HL-60/S4 treated with phorbol 12-myristate 13-acetate at 8.2 ng/mL for 4 days and 3 days (cell line): ENCODE results near the gene USB1.

Experiments
- in situ Hi-C: fragments of 300-500 bp; cut with MboI; formaldehyde crosslinking; loops from 2 replicates; pipeline ENCODE4 v1.15.0; 2022; ENCODE audit warnings: low sequenced_read_pairs

The USB1 gene

DNA sequence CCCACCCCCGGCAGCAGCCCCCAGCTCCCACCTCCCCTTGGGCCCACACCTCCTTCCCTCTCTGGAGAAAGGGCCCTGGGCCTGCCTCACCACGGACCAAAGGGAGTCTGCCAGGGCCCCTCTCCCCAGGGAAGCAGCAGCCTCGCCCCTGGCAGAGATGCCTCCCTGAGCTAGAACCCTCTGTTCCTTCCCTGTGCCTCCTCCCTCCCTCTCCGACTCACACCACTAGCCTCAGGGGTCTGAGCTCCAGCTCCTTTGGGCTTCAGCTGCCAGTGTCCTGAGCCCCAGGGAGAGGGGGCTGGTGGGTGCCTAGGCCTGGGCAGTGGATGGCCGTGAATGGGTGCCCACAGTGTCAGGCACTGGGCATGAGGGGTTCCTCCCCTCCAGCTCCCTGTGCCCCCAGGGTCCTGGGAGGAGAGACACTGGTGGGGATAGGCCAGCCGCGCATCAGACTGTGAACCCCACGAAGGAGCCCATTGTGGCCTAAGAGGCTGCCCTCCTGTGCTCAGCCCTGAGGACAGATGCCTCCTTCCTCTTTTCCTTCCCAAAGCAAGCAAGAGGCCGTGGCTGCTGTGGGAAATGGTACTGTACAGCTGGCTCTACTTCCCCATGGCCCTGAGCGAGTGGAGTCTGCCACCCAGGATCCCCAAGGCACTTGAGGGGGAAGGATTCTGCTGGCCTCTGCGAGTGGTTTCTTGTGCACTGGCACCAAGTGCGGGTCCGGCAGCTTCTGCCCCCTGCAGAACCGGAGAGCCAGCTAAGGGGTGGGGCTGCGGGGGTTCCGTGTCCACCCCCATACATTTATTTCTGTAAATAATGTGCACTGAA is 45.1 kb downstream of the USB1 start:
- in situ Hi-C loops: no loop called here

DNA sequence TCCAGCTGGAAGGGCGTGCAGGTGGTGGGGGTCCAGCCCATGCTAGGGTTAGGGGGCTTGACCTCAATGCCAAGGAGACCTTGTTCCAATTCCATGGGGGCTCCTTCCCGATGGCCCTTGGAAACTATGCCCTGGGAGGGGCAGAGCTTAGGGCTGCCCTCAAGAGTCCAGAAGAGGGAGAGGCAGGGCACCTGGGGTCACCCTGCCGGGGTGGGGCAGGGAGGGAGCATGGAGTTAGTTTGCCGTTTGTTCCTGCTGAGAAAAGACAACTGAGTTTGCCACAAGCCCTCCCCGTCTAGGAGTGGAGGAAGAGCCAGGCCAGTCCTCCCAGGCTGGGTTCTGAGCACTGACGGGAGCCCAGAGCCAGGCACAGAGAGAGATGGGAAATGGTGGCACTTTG is 45.7 kb downstream of the USB1 start:
- in situ Hi-C loops: no loop called here

DNA sequence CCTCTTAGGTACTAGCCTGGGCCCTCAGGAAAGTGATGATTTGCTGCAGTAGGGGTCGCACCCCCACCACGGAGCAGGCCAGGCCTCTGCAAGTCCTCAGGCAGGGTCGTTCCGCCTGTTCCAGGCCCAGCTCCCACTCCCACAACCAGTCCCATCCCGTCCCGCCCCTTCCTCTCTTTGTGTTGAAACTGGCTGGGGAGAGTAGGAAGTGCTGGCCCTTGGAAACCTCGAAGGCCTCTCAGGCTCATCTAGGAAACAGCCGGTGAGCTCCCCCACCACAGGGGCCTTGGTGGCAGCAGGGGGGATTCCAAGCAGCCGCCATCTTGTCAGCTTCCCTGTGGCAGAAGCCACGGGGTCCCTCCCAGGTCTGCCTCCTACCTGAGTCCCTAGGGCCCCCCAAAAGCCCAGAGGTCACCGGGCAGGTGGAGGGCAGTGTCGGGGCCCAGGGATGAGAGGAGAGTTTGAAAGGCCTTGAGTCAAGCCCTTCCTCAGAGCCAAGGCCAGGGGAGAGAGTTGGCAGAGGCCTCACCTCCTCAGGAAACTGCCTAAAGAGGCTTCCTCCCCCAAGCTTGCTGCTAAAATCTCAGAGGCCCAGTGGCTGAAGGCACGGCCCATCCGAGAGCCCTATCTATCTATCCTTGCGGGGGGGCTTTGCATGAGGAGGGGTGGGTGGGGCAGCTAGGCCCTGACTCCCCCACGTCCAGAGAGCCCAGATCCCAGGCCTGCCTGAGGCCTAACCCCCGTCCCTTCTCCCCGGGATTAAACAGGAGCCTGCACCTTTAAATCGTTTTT is 46.5 kb downstream of the USB1 start:
- in situ Hi-C loops: no loop called here

DNA sequence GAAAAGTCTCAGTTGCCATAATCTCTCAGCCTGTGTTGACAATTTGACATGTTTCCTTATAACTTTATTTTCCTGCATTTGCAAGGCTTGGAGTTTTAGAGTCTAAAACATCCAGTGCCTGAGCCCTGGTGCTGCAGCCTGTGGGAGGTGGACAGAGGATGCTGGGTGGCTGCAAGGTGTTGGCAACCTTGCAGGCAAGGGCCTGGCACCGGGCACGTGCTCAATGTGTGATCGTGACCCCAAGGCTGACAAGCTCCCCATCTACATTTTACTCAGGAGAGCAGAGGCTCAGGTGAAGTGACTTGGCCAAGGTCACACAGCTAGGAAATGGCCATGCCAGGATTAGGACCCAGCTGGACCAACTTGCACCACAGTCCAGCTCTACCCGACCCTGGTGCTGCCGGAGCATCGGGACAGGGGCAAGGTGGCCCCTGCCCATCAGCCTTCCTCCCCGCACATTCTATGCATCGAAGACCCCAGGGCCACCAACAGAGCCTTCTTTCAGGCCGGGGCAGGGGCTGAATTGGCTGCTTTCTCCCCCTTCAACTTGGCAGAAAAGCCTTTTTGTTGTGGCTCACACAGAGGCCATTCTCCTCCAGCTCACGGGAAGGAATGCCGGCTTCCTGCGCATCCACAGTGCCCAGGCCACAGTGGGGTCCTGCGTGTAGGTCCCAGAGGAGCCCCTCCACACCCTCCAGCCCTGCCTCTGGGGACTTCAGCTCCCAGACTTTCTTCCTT is 47.5 kb downstream of the USB1 start:
- in situ Hi-C loops: no loop called here

DNA sequence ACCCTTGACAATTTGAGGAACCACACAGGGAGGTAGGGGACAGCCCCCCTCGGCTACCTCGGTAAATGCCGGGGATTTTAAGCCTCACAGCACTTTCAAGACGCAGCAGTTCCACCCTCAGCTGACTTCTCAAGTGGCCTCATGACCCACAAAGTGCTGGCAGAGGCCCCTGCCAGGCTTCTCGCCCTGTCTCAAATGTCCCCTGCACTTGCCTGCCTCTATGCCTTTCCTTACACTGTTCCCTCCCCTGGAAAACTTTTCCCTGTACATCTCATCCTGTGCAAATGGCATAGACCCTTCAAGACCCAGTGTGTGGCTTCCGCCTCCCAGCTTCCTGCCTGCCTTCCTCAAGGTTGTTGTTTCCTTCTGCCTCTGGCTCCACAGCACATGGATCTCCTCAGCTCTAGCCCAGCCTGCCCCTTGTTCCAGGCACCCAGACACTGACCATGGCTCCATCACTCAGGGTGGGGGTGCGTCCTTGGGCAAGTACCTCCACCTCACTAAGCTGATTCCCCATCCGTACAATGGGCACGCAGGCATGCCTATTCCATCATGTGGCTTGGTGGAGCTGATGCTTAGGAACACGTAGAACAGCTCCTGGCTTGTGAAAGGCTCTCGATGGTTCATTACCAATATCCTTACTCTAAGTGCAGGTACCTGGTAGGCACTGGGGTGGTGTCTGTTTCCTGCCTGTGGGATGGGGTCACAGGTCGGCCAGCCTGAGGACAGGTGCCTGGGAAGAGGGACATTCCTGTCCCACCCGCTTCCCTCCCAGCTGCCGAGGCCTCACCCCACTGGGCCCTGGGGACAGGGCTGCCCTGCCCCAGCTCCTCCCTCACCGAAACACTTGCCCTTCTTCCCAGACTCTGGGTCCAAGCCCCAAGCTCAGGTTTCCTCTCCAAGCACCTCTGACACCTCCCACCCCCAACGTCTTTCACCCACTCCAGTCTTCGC is 48.3 kb downstream of the USB1 start:
- in situ Hi-C loops: no loop called here

DNA sequence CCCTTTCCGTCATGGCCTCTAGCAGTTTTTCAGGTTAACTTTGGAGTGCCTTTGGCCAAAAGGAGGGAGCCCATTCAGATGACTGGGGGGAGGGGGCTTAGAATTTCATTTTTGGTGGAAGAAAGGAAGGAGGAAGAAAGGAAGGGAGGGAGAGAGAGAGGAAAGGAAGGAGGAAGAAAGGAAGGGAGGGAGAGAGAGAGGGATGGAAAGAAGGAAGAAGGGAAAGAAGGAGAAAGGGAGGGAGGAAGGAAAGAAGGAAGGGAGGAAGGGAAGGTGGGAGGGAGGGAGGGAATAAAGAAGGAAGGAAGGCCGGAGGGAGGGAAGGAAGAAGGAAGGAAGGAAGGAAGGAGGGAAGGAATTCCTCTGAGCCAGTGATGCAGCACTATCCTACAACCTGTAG is 50.1 kb downstream of the USB1 start:
- in situ Hi-C loops: no loop called here

DNA sequence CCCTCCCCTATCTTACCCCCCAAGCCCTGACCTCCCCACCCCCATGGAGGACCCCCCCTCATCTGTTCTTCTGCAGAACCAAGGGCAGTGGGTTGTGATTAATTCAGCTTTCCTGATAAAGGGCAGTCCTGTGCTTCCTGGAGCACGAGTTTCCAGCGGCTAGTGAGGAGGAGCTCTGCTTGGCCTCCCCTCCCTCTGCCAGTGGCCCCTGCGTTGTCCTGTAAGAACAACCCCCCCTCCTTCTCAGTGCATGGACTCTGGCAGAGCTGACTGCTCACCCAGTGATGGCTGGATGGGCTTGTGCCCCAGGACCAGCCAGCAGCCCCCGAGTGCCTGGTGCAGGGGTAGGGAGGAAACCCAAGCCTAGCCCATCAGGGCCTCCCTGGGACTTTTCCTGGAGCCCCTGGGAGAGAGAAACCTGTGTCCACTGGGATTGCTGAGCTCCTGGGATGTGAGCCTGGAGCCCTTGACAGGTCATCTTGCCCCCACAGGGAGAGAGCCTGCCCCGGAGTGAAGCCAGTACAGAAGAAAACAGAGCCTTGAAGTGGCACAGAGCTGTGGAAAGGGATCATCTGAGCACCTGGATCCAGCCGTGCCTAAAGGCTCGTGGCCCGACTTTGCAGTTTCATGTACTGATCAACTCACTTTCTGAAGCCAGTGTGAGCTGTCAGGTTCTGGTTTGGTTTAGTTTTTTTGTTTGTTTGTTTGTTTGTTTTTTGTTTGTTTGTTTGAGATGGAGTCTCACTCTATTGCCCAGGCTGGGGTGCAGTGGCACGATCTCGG is 50.8 kb downstream of the USB1 start:
- in situ Hi-C loops: no loop called here

DNA sequence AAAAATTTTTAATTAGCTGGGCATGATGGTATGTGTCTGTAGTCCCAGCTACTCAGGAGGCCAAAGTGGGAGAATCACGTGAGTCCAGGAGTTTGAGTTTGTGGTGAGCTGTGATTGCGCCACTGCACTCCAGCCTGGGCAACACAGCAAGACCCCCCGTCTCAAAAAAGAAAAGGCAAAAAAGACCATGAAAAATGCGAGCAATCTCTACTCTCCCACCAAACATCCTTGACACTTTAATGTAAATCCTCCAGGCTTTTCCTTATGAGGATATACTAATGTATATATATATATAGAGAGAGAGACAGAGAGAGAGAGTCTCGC is 52.4 kb downstream of the USB1 start:
- in situ Hi-C loops: no loop called here

DNA sequence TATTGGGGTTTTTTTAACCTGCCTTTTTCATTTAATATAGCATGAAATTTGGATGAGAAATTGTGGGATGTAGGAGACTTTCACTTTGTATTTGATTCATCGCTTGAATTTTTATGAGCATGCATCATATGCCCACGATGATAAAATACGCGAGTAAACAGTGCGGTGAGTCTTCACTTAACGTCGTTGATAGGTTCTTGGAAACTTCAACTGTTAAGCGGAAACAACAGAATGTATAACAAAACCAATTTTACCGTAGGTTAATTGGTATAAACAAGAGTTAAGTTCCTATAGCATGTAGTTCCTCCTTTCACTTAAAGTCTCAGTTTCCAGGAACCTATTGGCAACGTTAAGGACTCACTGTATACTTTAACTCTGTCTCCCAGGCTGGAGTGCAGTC is 53.1 kb downstream of the USB1 start:
- in situ Hi-C loops: no loop called here

DNA sequence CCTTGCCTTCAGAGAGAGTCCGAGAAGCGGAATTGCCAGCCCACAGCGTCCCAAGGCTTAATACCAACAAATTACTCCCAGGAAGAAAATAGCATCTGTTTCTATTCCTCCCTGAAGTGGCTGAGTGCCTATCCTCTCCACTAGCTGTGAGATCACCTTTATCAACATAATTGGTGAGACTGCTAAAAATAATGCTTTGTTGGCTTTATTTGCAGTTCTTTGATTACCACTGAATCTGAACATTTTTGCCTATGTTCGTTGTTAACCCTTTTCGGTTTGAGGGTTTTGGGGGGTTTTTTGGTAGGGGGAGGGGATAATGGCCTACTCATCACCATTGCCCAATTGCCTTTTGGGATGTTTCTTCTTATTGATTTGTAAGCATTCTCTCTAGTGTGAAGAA is 55.4 kb downstream of the USB1 start:
- in situ Hi-C loops: no loop called here

DNA sequence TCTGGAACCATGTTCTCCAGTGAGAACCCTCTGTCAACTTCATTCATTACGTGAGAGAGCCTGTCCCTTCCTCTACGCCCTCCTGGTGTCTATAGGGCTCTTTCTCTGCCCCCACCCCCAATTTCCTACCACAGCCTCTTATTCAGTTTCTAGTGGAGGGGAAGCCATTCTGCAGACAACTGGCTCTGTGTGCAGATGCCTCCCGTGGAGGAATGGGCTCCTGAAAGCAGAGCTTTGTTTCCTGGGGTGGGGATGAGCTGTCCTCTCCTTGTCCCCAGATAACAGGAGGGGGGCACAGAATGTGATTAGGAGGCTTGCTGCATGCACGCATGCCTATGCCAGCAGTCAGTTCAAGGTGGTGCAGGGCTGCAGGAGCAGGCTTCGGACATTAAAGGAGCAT is 55.9 kb downstream of the USB1 start:
- in situ Hi-C loops: no loop called here

DNA sequence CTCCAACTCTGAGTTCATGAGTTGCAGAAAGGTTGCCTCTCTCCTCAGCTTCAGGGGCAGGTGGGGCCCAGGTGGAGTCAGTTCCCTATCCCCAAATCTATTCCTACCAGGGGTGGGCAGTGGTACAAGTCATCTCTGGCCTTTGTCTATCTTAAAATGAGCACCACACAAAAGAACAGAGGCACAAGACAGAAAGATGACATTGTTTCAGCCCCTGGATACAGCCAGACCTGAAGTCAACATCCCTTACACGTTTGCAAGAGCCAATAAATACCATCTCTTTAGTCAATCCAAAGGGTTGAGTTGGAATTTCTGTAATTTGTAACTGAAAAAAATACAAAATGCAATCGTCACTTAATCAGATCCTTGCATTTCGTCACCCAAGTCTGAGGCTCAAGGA is 56.6 kb downstream of the USB1 start:
- in situ Hi-C loops: no loop called here

DNA sequence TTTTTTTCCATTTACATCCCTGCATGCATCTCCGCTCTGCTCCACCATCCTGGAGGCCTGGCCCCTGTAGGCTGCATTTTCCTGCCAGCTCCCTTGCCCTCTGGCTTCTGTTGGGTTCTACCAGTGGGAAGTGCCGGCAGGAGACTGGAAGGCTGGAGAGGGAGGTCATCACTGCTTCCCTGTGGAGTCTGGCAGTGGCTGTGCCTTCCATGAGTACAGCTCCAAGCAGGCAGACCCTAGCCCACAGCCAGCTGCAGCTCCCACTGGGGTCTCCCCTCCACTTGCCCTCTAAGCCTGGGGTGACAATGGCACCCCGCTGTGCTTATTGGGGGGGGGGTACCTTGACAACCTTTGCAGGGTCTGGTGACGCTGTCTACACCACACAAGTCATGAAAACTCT is 61.6 kb downstream of the USB1 start:
- in situ Hi-C loops: no loop called here

DNA sequence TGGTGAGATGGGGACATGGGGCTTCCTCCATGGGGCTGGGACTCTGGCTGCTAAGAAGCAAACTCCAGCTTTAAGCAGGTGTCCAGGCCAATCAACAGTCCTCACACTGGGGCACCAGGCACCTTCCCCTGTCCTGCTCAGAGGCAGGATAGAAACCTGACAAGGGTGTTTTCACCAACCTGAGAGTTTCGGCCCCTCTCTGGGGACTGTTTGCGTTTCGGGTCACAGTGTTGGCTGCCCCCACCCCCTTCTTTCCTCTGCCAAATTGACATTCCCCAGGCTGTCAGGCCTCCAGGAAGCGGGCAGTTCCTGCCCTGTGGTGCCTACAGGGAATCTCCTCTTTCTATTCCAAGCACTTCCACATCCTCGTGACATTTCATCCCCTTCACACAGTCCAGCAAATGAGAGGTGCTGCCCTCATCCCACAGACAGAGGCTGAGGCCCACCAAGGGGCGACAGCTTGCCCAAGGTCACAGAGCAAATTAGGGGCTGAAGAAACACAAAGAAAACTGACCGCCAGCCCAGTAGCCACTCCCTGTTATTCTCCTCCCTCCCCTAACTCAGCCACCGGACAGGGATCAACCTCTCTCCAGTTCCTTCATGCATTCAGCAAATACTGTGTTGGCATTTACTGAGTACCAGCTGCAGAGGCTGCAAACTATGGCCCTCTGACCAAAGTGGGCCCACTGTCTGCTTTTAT is 62.3 kb downstream of the USB1 start:
- in situ Hi-C loops: no loop called here

DNA sequence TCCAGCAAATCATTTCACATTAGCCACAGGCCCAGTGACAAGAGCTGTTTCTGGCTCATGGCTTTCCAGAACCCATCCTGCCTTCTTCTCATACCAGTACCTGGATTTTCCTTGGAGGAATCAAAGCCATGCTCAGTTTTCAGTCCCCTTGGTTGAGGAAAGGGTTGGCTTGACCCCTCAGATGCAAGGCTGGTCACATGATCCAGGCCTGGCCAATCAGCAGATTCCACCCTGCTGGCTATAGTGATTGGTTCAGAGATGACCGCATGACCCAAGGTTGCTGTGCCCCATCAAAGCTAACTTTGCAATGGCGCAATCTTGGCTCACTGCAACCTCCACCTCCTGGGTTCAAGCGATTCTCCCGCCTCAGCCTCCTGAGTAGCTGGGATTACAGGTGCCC is 69.4 kb downstream of the USB1 start:
- in situ Hi-C loops: no loop called here
